Mammary epithelial cell (primary cell): ENCODE measurements around the gene NELFB.

Experiments used
- EZH2 ChIP-seq: IDR thresholded peaks from 2 replicates; pipeline ENCODE4 v1.6.1; 2012; ENCODE audit warnings: low read length, inconsistent platforms, borderline replicate concordance
- TF ChIP-seq, protein P1 (sequence below), 2 donors: IDR thresholded peaks in 1 of 2; conservative IDR thresholded peaks in 1 of 2; 2 replicates each; pipeline ENCODE4 v1.5.1; 2011 to 2012; ENCODE audit warnings: inconsistent platforms in 2 of 2, low read length in 2 of 2, mild to moderate bottlenecking in 2 of 2, control low read depth in 1 of 2, low read depth in 1 of 2; ENCODE audit not compliant: insufficient read depth in 1 of 2; ENCODE audit errors: extremely low read depth in 1 of 2

GRCh38 chr9:137263506-137263905 is 8.4 kb downstream of the NELFB start:
- TF ChIP-seq, protein P1, sequence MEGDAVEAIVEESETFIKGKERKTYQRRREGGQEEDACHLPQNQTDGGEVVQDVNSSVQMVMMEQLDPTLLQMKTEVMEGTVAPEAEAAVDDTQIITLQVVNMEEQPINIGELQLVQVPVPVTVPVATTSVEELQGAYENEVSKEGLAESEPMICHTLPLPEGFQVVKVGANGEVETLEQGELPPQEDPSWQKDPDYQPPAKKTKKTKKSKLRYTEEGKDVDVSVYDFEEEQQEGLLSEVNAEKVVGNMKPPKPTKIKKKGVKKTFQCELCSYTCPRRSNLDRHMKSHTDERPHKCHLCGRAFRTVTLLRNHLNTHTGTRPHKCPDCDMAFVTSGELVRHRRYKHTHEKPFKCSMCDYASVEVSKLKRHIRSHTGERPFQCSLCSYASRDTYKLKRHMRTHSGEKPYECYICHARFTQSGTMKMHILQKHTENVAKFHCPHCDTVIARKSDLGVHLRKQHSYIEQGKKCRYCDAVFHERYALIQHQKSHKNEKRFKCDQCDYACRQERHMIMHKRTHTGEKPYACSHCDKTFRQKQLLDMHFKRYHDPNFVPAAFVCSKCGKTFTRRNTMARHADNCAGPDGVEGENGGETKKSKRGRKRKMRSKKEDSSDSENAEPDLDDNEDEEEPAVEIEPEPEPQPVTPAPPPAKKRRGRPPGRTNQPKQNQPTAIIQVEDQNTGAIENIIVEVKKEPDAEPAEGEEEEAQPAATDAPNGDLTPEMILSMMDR (conservative IDR thresholded peaks at IDR 0.05 in 1 of 2, IDR thresholded peaks at IDR 0.05 in 1 of 2; ENCODE audit: extremely low read depth in 1 of 2, insufficient read depth in 1 of 2, low read depth in 1 of 2, low read length in 2 of 2) = no peak
- no peak for TF ChIP-seq EZH2
